Liver (tissue), 9 donors: ENCODE results near the gene ATG2B. TPM values are rescaled to one million over a fixed set of nuclear protein-coding genes. Genes with fewer than 3 reads are reported as not detected.

Experiments
- DNase-seq: peaks from one replicate; pipeline ENCODE4 v3.0.0-alpha.2; 2017; ENCODE audit warnings: low spot score
- H3K27ac ChIP-seq, 2 donors: one replicate each; pipeline ENCODE4 v1.7.0; 2013; ENCODE audit warnings: inconsistent platforms in 2 of 2, low read length in 2 of 2, control low read depth in 1 of 2, low read depth in 1 of 2, mild to moderate bottlenecking in 1 of 2
- H3K27me3 ChIP-seq, 4 donors: one replicate each; pipeline versions ENCODE4 v1.6.1 to v1.7.0; 2013; ENCODE audit warnings: low read length in 3 of 4, inconsistent platforms in 1 of 4, mild to moderate bottlenecking in 1 of 4, moderate library complexity in 1 of 4; ENCODE audit not compliant: control insufficient read depth in 4 of 4, insufficient read depth in 4 of 4
- H3K36me3 ChIP-seq, 4 donors: one replicate each; pipeline versions ENCODE4 v1.6.1 to v1.7.0; 2013; ENCODE audit warnings: low read length in 3 of 4, mild to moderate bottlenecking in 3 of 4, low read depth in 1 of 4, moderate library complexity in 1 of 4; ENCODE audit not compliant: control insufficient read depth in 4 of 4, insufficient read depth in 3 of 4
- H3K4me1 ChIP-seq, 4 donors: one replicate each; pipeline versions ENCODE4 v1.6.1 to v1.7.0; 2013; ENCODE audit warnings: low read length in 3 of 4, mild to moderate bottlenecking in 3 of 4, moderate library complexity in 1 of 4; ENCODE audit not compliant: control insufficient read depth in 4 of 4, insufficient read depth in 4 of 4
- H3K4me3 ChIP-seq, 3 donors: one replicate each; pipeline versions ENCODE4 v1.6.1 to v1.7.0; 2013; ENCODE audit warnings: low read length in 3 of 3, control low read depth in 1 of 3, low read depth in 1 of 3, mild to moderate bottlenecking in 1 of 3
- H3K9ac ChIP-seq, 2 donors: one replicate each; pipeline ENCODE4 v1.7.0; 2013; ENCODE audit warnings: low read length in 2 of 2, mild to moderate bottlenecking in 2 of 2, moderate library complexity in 2 of 2, control low read depth in 1 of 2, low read depth in 1 of 2
- H3K9me3 ChIP-seq, 4 donors: one replicate each; pipeline versions ENCODE4 v1.6.1 to v1.7.0; 2013; ENCODE audit warnings: low read length in 3 of 4; ENCODE audit not compliant: control insufficient read depth in 4 of 4
- ATF3 ChIP-seq: IDR thresholded peaks from 2 replicates; pipeline ENCODE4 v1.6.1; 2016; ENCODE audit warnings: antibody characterized with exemption
- EGR1 ChIP-seq, 2 donors: IDR thresholded peaks; 2 replicates each; pipeline ENCODE4 v1.6.1; 2016 to 2018; ENCODE audit warnings: antibody characterized with exemption in 2 of 2, low read depth in 2 of 2
- GABPA ChIP-seq, 2 donors: IDR thresholded peaks in 1 of 2; conservative IDR thresholded peaks in 1 of 2; 2 replicates each; pipeline ENCODE4 v1.6.1; 2016; ENCODE audit warnings: antibody characterized with exemption in 2 of 2, mild to moderate bottlenecking in 1 of 2, moderate library complexity in 1 of 2
- HNF4A ChIP-seq, 2 donors: conservative IDR thresholded peaks; 2 replicates each; pipeline ENCODE4 v1.6.1; 2016; ENCODE audit warnings: antibody characterized with exemption in 2 of 2, mild to moderate bottlenecking in 2 of 2
- HNF4G ChIP-seq: IDR thresholded peaks from 2 replicates; pipeline ENCODE4 v1.6.1; 2016; ENCODE audit warnings: antibody characterized with exemption
- MAX ChIP-seq: IDR thresholded peaks from 2 replicates; pipeline ENCODE4 v1.6.1; 2016; ENCODE audit warnings: antibody characterized with exemption
- NR2F2 ChIP-seq: IDR thresholded peaks from 2 replicates; pipeline ENCODE4 v1.6.1; 2016; ENCODE audit warnings: antibody characterized with exemption
- REST ChIP-seq: IDR thresholded peaks from 2 replicates; pipeline ENCODE4 v1.6.1; 2016; ENCODE audit warnings: antibody characterized with exemption, mild to moderate bottlenecking
- RXRA ChIP-seq, 2 donors: IDR thresholded peaks; 2 replicates each; pipeline ENCODE4 v1.6.1; 2017 to 2018; ENCODE audit warnings: antibody characterized with exemption in 2 of 2, mild to moderate bottlenecking in 1 of 2
- SP1 ChIP-seq: IDR thresholded peaks from 2 replicates; pipeline ENCODE4 v1.6.1; 2018; ENCODE audit warnings: antibody characterized with exemption, mild to moderate bottlenecking
- TAF1 ChIP-seq: conservative IDR thresholded peaks from 2 replicates; pipeline ENCODE4 v1.6.1; 2016; ENCODE audit warnings: antibody characterized with exemption, mild to moderate bottlenecking
- YY1 ChIP-seq: IDR thresholded peaks from 2 replicates; pipeline ENCODE4 v1.6.1; 2016; ENCODE audit warnings: antibody characterized with exemption, mild to moderate bottlenecking
- ZBTB33 ChIP-seq: IDR thresholded peaks from 2 replicates; pipeline ENCODE4 v1.6.1; 2016; ENCODE audit warnings: antibody characterized with exemption
- WGBS: extraction: QIAGEN DNeasy Blood & Tissue Kit; methylation state at CpG from one replicate; pipeline ENCODE4 v1.1.7; 2013; 5-methylcytosine and 5-hydroxymethylcytosine counted together
- polyA plus RNA-seq, 2 donors: library from polyadenylated mRNA; stranded (reverse) in 1 of 2; unstranded in 1 of 2; fragments of 200-250 nt in 1 of 2; fragments of >200 nt in 1 of 2; fragmentation: Nextera tagmentation in 1 of 2; extraction: Ambion mirVana in 1 of 2; gene quantifications; one replicate each; pipeline versions ENCODE4 v1.2.1 to v1.2.3, GENCODE V29; 2013 to 2015
- total RNA-seq, 2 donors: library from RNA; depleted of rRNA; stranded (reverse); fragments of >200 nt; gene quantifications; one replicate each; pipeline ENCODE4 v1.2.3, GENCODE V29; 2014
- donor health status: healthy.
- donor health status: healthy.
- donor health status: healthy.
- donor health status: healthy.
- donor health status: healthy.

The ATG2B gene
- total and polyA plus RNA-seq, 4 donors: 4.7 to 36.0 (median 20.5) TPM

- TF ChIP-seq REST (no peak), NR2F2 (no peak), HNF4G (no peak)
Observed at GRCh38 chr14:96251656-96252155, 111.4 kb downstream of the ATG2B start (continued).

- Histone ChIP-seq H3K4me1 (no peaks in the 10 kb centered on the region), H3K36me3 (no peaks in the 10 kb centered on the region), H3K9ac (no peak overlapping the region), H3K4me3 (no peak overlapping the region), H3K27ac (no peak overlapping the region), H3K9me3 (no peaks in the 10 kb centered on the region), H3K27me3 (peaks cover 0 to 3% (median 0%) of the 10 kb centered on the region in 4 donors)
- WGBS: 71% methylated on average over 3 of the region's 3 CpGs
- no peak for DNase-seq
- TF ChIP-seq EGR1 (IDR thresholded peaks at IDR 0.05; ENCODE audit: low read depth in 2 of 2) (no peak), HNF4A (conservative IDR thresholded peaks at IDR 0.05) (no peak), HNF4G (no peak), ATF3 (no peak), MAX (no peak)
Observed at GRCh38 chr14:96250485-96250884, 112.7 kb downstream of the ATG2B start.

GRCh38 chr14:96249029-96249428 lies 114.1 kb downstream of the ATG2B start:
- 73% methylated on average over 5 of the region's 5 CpGs for WGBS
- H3K9ac ChIP-seq: no peak overlapping the region
- no peaks in the 10 kb centered on the region for H3K9me3 ChIP-seq
- H3K27ac ChIP-seq: no peak overlapping the region
- DNase-seq: no peak
- H3K4me1 ChIP-seq: no peaks in the 10 kb centered on the region
- no peak overlapping the region for H3K4me3 ChIP-seq
- H3K27me3 ChIP-seq: no peaks in the 10 kb centered on the region
- H3K36me3 ChIP-seq: no peaks in the 10 kb centered on the region
- TF ChIP-seq SP1 (no peak), YY1 (no peak), MAX (no peak), RXRA (IDR thresholded peaks at IDR 0.05) (no peak), EGR1 (IDR thresholded peaks at IDR 0.05; ENCODE audit: low read depth in 2 of 2) (no peak)

- Histone ChIP-seq H3K27ac (no peak overlapping the region), H3K36me3 (no peaks in the 10 kb centered on the region), H3K27me3 (no peaks in the 10 kb centered on the region), H3K9ac (no peak overlapping the region), H3K4me3 (no peak overlapping the region), H3K9me3 (no peaks in the 10 kb centered on the region), H3K4me1 (no peaks in the 10 kb centered on the region)
- no peak for DNase-seq
- no peak for TF ChIP-seq ZBTB33
- TF ChIP-seq ATF3: no peak
- TF ChIP-seq REST: no peak
- TF ChIP-seq GABPA (IDR thresholded peaks at IDR 0.05 in 1 of 2, conservative IDR thresholded peaks at IDR 0.05 in 1 of 2): no peak
- TF ChIP-seq HNF4A (conservative IDR thresholded peaks at IDR 0.05): no peak
- no peak for TF ChIP-seq RXRA (IDR thresholded peaks at IDR 0.05)
- TF ChIP-seq NR2F2: no peak
- TF ChIP-seq TAF1: no peak
- TF ChIP-seq MAX: no peak
- no peak for TF ChIP-seq EGR1 (IDR thresholded peaks at IDR 0.05; ENCODE audit: low read depth in 2 of 2)
- 88% methylated on average over 6 of the region's 6 CpGs for WGBS
Observed at GRCh38 chr14:96247031-96247430, 116.1 kb downstream of the ATG2B start.
